SJSA1 (cell line): ENCODE measurements around the gene POMP. TPM values are rescaled to one million over a fixed set of nuclear protein-coding genes. Genes with fewer than 3 reads are reported as not detected.

Source experiments
- DNase-seq, 2 experiments: peaks; one replicate each; pipeline ENCODE4 v3.0.0-alpha.2; 2015 to 2020; ENCODE audit warnings: low spot score in 2 of 2, low read depth in 1 of 2
- H3K27ac ChIP-seq: fragments of 250-450 bp; sonication (Bioruptor Pico); 2 replicates; pipeline ENCODE4 v1.5.1; 2020; ENCODE audit warnings: mild to moderate bottlenecking, moderate library complexity
- H3K27me3 ChIP-seq: fragments of 250-450 bp; sonication (Bioruptor Pico); replicated peaks from 2 replicates; pipeline ENCODE4 v1.5.1; 2020; ENCODE audit warnings: mild to moderate bottlenecking, moderate library complexity
- H3K36me3 ChIP-seq: fragments of 250-450 bp; sonication (Bioruptor Pico); 2 replicates; pipeline ENCODE4 v1.5.1; 2020; ENCODE audit warnings: mild to moderate bottlenecking
- H3K4me1 ChIP-seq: fragments of 250-450 bp; sonication (Bioruptor Pico); replicated peaks from 2 replicates; pipeline ENCODE4 v1.6.1; 2021; ENCODE audit warnings: mild to moderate bottlenecking
- H3K4me3 ChIP-seq: fragments of 250-450 bp; sonication (Bioruptor Pico); 2 replicates; pipeline ENCODE4 v1.5.1; 2020; ENCODE audit warnings: mild to moderate bottlenecking
- H3K9me3 ChIP-seq: fragments of 250-450 bp; sonication (Bioruptor Pico); replicated peaks from 2 replicates; pipeline ENCODE4 v1.5.1; 2020; ENCODE audit warnings: mild to moderate bottlenecking
- total RNA-seq: library from RNA; depleted of rRNA; stranded (reverse); fragments of >200 nt; shearing (Covaris generic); gene quantifications from 2 replicates; pipeline ENCODE4 v1.2.3, GENCODE V29; 2014; rRNA removed

POMP gene
- total RNA-seq, 1 experiment from 2014 or later, result 169 TPM

GRCh38 chr13:28718543-28719226 lies 59.8 kb downstream of the POMP start, which contains the start of gene SLC46A3:
SLC46A3 (minus strand) TSS chr13:28718970; CDS start chr13:28717998, 972 bp downstream.
- H3K9me3 ChIP-seq, result no peaks in the 10 kb centered on the region
- peak within 1 kb of the TSS; percentile 55 for H3K4me3 ChIP-seq
- H3K4me1 ChIP-seq, result peaks cover 41% of the 10 kb centered on the region
- H3K27ac ChIP-seq, result peak within 1 kb of the TSS; percentile 98
- no peaks in the 10 kb centered on the region for H3K36me3 ChIP-seq
- peak; percentile 93 to 97 for DNase-seq
- no peaks in the 10 kb centered on the region for H3K27me3 ChIP-seq

- H3K9me3 ChIP-seq, result no peaks in the 10 kb centered on the region
- H3K4me1 ChIP-seq, result peaks cover 41% of the 10 kb centered on the region
- H3K27ac ChIP-seq, result peak overlapping the region; percentile 98
- H3K4me3 ChIP-seq, result peak overlapping the region; percentile 55
- peak in 1 of 2 experiments; percentile 82 for DNase-seq
- no peaks in the 10 kb centered on the region for H3K27me3 ChIP-seq
- H3K36me3 ChIP-seq, result no peaks in the 10 kb centered on the region
Observed at GRCh38 chr13:28719227-28720055, 60.5 kb downstream of the POMP start.

- Histone ChIP-seq H3K4me1 (peaks cover 21% of the 10 kb centered on the region), H3K36me3 (no peaks in the 10 kb centered on the region), H3K9me3 (no peaks in the 10 kb centered on the region), H3K27ac (no peak overlapping the region), H3K4me3 (no peak overlapping the region), H3K27me3 (no peaks in the 10 kb centered on the region)
- DNase-seq, result no peak
Observed at GRCh38 chr13:28723806-28724205, 64.9 kb downstream of the POMP start.

GRCh38 chr13:28725046-28725610 lies 66.2 kb downstream of the POMP start:
- H3K4me1 ChIP-seq, result peaks cover 9% of the 10 kb centered on the region
- no peaks in the 10 kb centered on the region for H3K36me3 ChIP-seq
- no peak for DNase-seq
- no peak overlapping the region for H3K4me3 ChIP-seq
- no peaks in the 10 kb centered on the region for H3K9me3 ChIP-seq
- H3K27me3 ChIP-seq, result no peaks in the 10 kb centered on the region
- no peak overlapping the region for H3K27ac ChIP-seq

Other genes with a start within 250 kb of the POMP start
- gene FLT1, start 164.0 kb upstream of the POMP start, total RNA-seq, result 1.6 and 3.8 TPM in 2 replicates
- 17.1 and 22.4 TPM in 2 replicates for gene SLC46A3, start 59.8 kb downstream of the POMP start, total RNA-seq
- gene MTUS2, start 161.2 kb downstream of the POMP start, total RNA-seq, result not detected in 2 replicates